ENCODE measurements around the gene AATK. TPM values are rescaled to one million over a fixed set of nuclear protein-coding genes. Genes with fewer than 3 reads are reported as not detected.

Gene AATK
- total and polyA plus RNA-seq, 2 of the 13 experiments (the other 11 are each of a cell fraction or from before 2014, with no cell fraction given): 2.9 to 8.4 TPM

GRCh38 chr17:81112450-81112849 is 53.6 kb downstream of the AATK start:
- BruUV-seq (replicated peaks): no TSS peak
- CTCF ChIA-PET (ENCODE audit: low intra/inter-chr PET ratio, low total read pairs): no interaction called here
- Histone ChIP-seq H3K79me2 (ENCODE audit: insufficient read depth, low read length) (no peaks in the 10 kb centered on the region), H3K36me3 (replicated peaks in 1 of 2; ENCODE audit: control insufficient read depth in 1 of 2, insufficient read depth in 2 of 2, low read length in 2 of 2) (peaks cover 0 to 2% of the 10 kb centered on the region in 2 experiments; a peak in 2 of 5 replicates), H3K4me3 (replicated peaks in 1 of 3; ENCODE audit: insufficient read depth in 1 of 3, low read depth in 2 of 3, low read length in 3 of 3) (no peak overlapping the region), H2AFZ (ENCODE audit: low read length) (no peak overlapping the region), H3K4me2 (ENCODE audit: low read depth, low read length) (no peak overlapping the region), H3K27me3 (ENCODE audit: control insufficient read depth in 1 of 2, insufficient read depth in 2 of 2, low read length in 2 of 2) (no peaks in the 10 kb centered on the region), H3K27ac (ENCODE audit: extremely low read length, insufficient read depth, low read length) (no peak overlapping the region), H3K4me1 (ENCODE audit: insufficient read depth, low read length) (peaks cover 7% of the 10 kb centered on the region; the same call in 1 of the 2 replicates), H3K9ac (ENCODE audit: insufficient read depth, low read depth, low read length) (no peak overlapping the region), H3K9me3 (ENCODE audit: low read length) (no peaks in the 10 kb centered on the region), H4K20me1 (ENCODE audit: insufficient read depth, low read length) (peaks cover 2% of the 10 kb centered on the region; the same call in 1 of the 2 replicates)
- intact Hi-C loops (cut with micrococcal nuclease; ENCODE audit: unreplicated experiment): no loop called here
- DNase-seq (ENCODE audit: low spot score) (no peak), FAIRE-seq (no peak), ATAC-seq (no peak)
- 96% methylated on average over 23 of the region's 23 CpGs for WGBS (ENCODE audit: low lambda C conversion rate)
- POLR2A ChIA-PET: no interaction called here
- TF ChIP-seq RAD51 (IDR thresholded peaks at IDR 0.05; ENCODE audit: borderline replicate concordance): no peak
- no peak for TF ChIP-seq MYC (CRISPR knock-in tag; IDR thresholded peaks at IDR 0.05; ENCODE audit: borderline replicate concordance)
- TF ChIP-seq ZNF678 (CRISPR knock-in tag; IDR thresholded peaks at IDR 0.05): no peak
- no peak for TF ChIP-seq HMGXB3 (CRISPR knock-in tag; IDR thresholded peaks at IDR 0.05; ENCODE audit: borderline replicate concordance)
- no peak for TF ChIP-seq REXO4 (CRISPR knock-in tag; IDR thresholded peaks at IDR 0.05; ENCODE audit: borderline replicate concordance)
- in situ Hi-C loops (cut with HindIII; ENCODE audit: extremely low pct_ligation_motif_present, low pct_unique_long_range_greater_than_20kb): no loop called here

All from HepG2 (cell line).